K562 (cell line): ENCODE data around the gene COPRS. TPM values are rescaled to one million over a fixed set of nuclear protein-coding genes. Genes with fewer than 3 reads are reported as not detected.

ENCODE experiments used
- ATAC-seq: fragments of 200-7000 bp; cut with Tn5 transposase; 3 replicates; pipeline ENCODE4 v1.9.1; 2020; ENCODE audit warnings: moderate library complexity
- BruUV-seq: library from RNA; stranded (reverse); fragments of 400-500 nt; replicated peaks from 2 replicates; lab custom pipeline; 2021; lab: Mats Ljungman, UMichigan
- CTCF ChIA-PET: fragments of 300-600 bp; formaldehyde crosslinking; extraction: SDS; loops from one replicate; lab custom pipeline; 2021; ENCODE audit warnings: low intra/inter-chr PET ratio; lab: Yijun Ruan, JAX
- POLR2A ChIA-PET: fragments of 300-600, 350-650 bp; sonication (Branson Sonifier 250); formaldehyde crosslinking; extraction: SDS; loops from one replicate; lab custom pipeline; 2021; ENCODE audit warnings: antibody characterized with exemption, inconsistent platforms; lab: Yijun Ruan, JAX
- DNase-seq, 4 experiments: peaks; one replicate each; pipeline versions ENCODE4 v3.0.0 to v3.0.0-alpha.2; 2011 to 2018; ENCODE audit warnings: low spot score in 3 of 4, mixed read lengths in 3 of 4; ENCODE audit errors: extremely low read depth in 1 of 4
- FAIRE-seq: peaks from 2 replicates; lab custom pipeline; 2011; peaks lifted over from hg19 to GRCh38; lab: Jason Lieb, UNC
- H2AFZ ChIP-seq: 2 replicates; pipeline ENCODE4 v1.6.0; 2011; ENCODE audit warnings: low read depth, low read length, control low read depth, inconsistent platforms
- H3K27ac ChIP-seq: fragments of 200-600 bp; 3 replicates; pipeline ENCODE4 v1.8.0; 2011; ENCODE audit warnings: low read depth, mild to moderate bottlenecking, control low read depth, inconsistent platforms, low read length, moderate library complexity, mixed read lengths; ENCODE audit errors: extremely low read depth
- H3K27me3 ChIP-seq, 2 experiments: fragments of 300-600 bp in 1 of 2; 2 replicates in 1 of 2; 3 replicates in 1 of 2; pipeline versions ENCODE4 v1.6.0 to v1.8.0; 2011; ENCODE audit warnings: inconsistent platforms in 2 of 2, low read length in 2 of 2, mild to moderate bottlenecking in 1 of 2, mixed read lengths in 1 of 2, moderate library complexity in 1 of 2; ENCODE audit not compliant: control insufficient read depth in 2 of 2, insufficient read depth in 2 of 2
- H3K36me3 ChIP-seq: fragments of 300-600 bp; 3 replicates; pipeline ENCODE4 v1.8.0; 2011; ENCODE audit warnings: mild to moderate bottlenecking, low read length, inconsistent platforms; ENCODE audit not compliant: control insufficient read depth, insufficient read depth
- H3K4me1 ChIP-seq, 2 experiments: fragments of 200-600 bp in 1 of 2; replicated peaks in 1 of 2; 2 replicates in 1 of 2; 3 replicates in 1 of 2; pipeline versions ENCODE4 v1.5.1 to v1.8.0; 2011; ENCODE audit warnings: inconsistent platforms in 2 of 2, low read length in 2 of 2, mild to moderate bottlenecking in 1 of 2, mixed read lengths in 1 of 2, moderate library complexity in 1 of 2; ENCODE audit not compliant: control insufficient read depth in 2 of 2, insufficient read depth in 2 of 2
- H3K4me2 ChIP-seq: 2 replicates; pipeline ENCODE4 v1.6.1; 2011; ENCODE audit warnings: low read length, control low read depth, inconsistent platforms, mixed read lengths; ENCODE audit not compliant: insufficient read depth
- H3K4me3 ChIP-seq: fragments of 200-600 bp; sonication (generic), shearing (Covaris generic); 2 replicates; pipeline ENCODE4 v1.5.1; 2016; ENCODE audit warnings: control low read depth, inconsistent platforms
- H3K79me2 ChIP-seq: fragments of 200-600 bp; 3 replicates; pipeline ENCODE4 v1.8.0; 2011; ENCODE audit warnings: low read length, inconsistent platforms; ENCODE audit not compliant: control insufficient read depth, insufficient read depth
- H3K9ac ChIP-seq, 2 experiments: 2 replicates each; pipeline versions ENCODE4 v1.6.0 to v1.6.1; 2011; ENCODE audit warnings: low read depth in 2 of 2, low read length in 2 of 2, control low read depth in 1 of 2, inconsistent platforms in 1 of 2, mild to moderate bottlenecking in 1 of 2, mixed read lengths in 1 of 2; ENCODE audit not compliant: insufficient read depth in 1 of 2
- H3K9me1 ChIP-seq: one replicate; pipeline ENCODE4 v1.6.0; 2011; ENCODE audit warnings: inconsistent platforms, mild to moderate bottlenecking, low read length, moderate library complexity; ENCODE audit not compliant: control insufficient read depth, insufficient read depth
- H3K9me3 ChIP-seq: replicated peaks from 2 replicates; pipeline ENCODE4 v1.5.1; 2011; ENCODE audit warnings: low read depth, low read length, inconsistent platforms; ENCODE audit not compliant: control insufficient read depth, insufficient read depth
- H4K20me1 ChIP-seq: replicated peaks from 2 replicates; pipeline ENCODE4 v1.6.1; 2011; ENCODE audit warnings: low read length, inconsistent platforms, mixed read lengths; ENCODE audit not compliant: control insufficient read depth, insufficient read depth
- CTBP1 ChIP-seq: fragments of 450-650 bp; IDR thresholded peaks from 2 replicates; pipeline ENCODE4 v1.6.1; 2016; ENCODE audit warnings: borderline replicate concordance
- DMBX1 ChIP-seq: fragments of 250-450 bp; sonication (Bioruptor Pico); IDR thresholded peaks from 2 replicates; pipeline ENCODE4 v1.8.0; 2022; ENCODE audit warnings: inconsistent platforms, mild to moderate bottlenecking, moderate library complexity, borderline replicate concordance
- EWSR1 ChIP-seq: fragments of 450-650 bp; IDR thresholded peaks from 2 replicates; pipeline ENCODE4 v1.6.1; 2018; ENCODE audit warnings: borderline replicate concordance, mild to moderate bottlenecking, low read depth, moderate library complexity; ENCODE audit not compliant: partially characterized antibody
- JUND ChIP-seq, 2 experiments: IDR thresholded peaks; 2 replicates in 1 of 2; 3 replicates in 1 of 2; pipeline ENCODE4 v1.6.1; 2011; ENCODE audit warnings: borderline replicate concordance in 2 of 2, low read depth in 2 of 2, low read length in 2 of 2, improper control_type of control experiment in 1 of 2, missing biosample characterization in 1 of 2, missing genetic modification characterization in 1 of 2, missing genetic modification reagents in 1 of 2
- KAT2B ChIP-seq: IDR thresholded peaks from one replicate; pipeline ENCODE4 v1.6.1; 2012; ENCODE audit warnings: low read depth, mild to moderate bottlenecking, control low read depth, inconsistent platforms, low read length, moderate library complexity
- MAZ ChIP-seq, 2 experiments: fragments of 450-650 bp in 1 of 2; sonication (generic) in 1 of 2; formaldehyde crosslinking; IDR thresholded peaks in 1 of 2; conservative IDR thresholded peaks in 1 of 2; 2 replicates each; pipeline versions ENCODE4 v1.4.0 to v1.5.0; 2020; ENCODE audit warnings: mild to moderate bottlenecking in 1 of 2, missing genetic modification reagents in 1 of 2
- MCM3 ChIP-seq: fragments of 450-650 bp; IDR thresholded peaks from 2 replicates; pipeline ENCODE4 v1.6.1; 2016
- NR2F6 ChIP-seq: fragments of 450-650 bp; formaldehyde crosslinking; IDR thresholded peaks from 2 replicates; pipeline ENCODE4 v1.4.0; 2020; ENCODE audit warnings: mild to moderate bottlenecking
- NR3C1 ChIP-seq: sonication (generic); formaldehyde crosslinking; IDR thresholded peaks from 2 replicates; pipeline ENCODE4 v1.8.1; 2022; ENCODE audit warnings: missing genetic modification reagents
- NRF1 ChIP-seq, 2 experiments: fragments of 450-650 bp; IDR thresholded peaks in 1 of 2; conservative IDR thresholded peaks in 1 of 2; 2 replicates each; pipeline ENCODE4 v1.6.1; 2014; ENCODE audit warnings: mild to moderate bottlenecking in 2 of 2
- PHF20 ChIP-seq: fragments of 450-650 bp; IDR thresholded peaks from 2 replicates; pipeline ENCODE4 v1.6.1; 2018; ENCODE audit not compliant: partially characterized antibody
- PYGO2 ChIP-seq: fragments of 450-650 bp; IDR thresholded peaks from 2 replicates; pipeline ENCODE4 v1.6.1; 2016; ENCODE audit warnings: mild to moderate bottlenecking, missing genetic modification characterization, moderate library complexity, missing compliant biosample characterization
- ZNF212 ChIP-seq: fragments of 450-650 bp; formaldehyde crosslinking; IDR thresholded peaks from 2 replicates; pipeline ENCODE4 v1.4.0; 2020; ENCODE audit warnings: mild to moderate bottlenecking
- ZNF23 ChIP-seq: fragments of 250-450 bp; sonication (Bioruptor Pico); IDR thresholded peaks from 2 replicates; pipeline ENCODE4 v1.4.0; 2020; ENCODE audit warnings: mild to moderate bottlenecking
- ZNF311 ChIP-seq: fragments of 250-450 bp; sonication (Bioruptor Pico); IDR thresholded peaks from 2 replicates; pipeline ENCODE4 v1.4.0; 2020; ENCODE audit warnings: mild to moderate bottlenecking, moderate library complexity
- WGBS: fragments of 100-300 bp; shearing (Covaris generic); methylation state at CpG from one replicate; pipeline ENCODE4 v1.1.6; 2016; ENCODE audit warnings: low coverage, mixed read lengths; ENCODE audit not compliant: insufficient coverage; ENCODE audit errors: missing lambda C conversion rate; 5-methylcytosine and 5-hydroxymethylcytosine counted together
- in situ Hi-C: fragments of 300-500 bp; cut with MboI; formaldehyde crosslinking; loops from 4 replicates; pipeline ENCODE4 v1.15.0; 2018; ENCODE audit warnings: inconsistent platforms, mixed read lengths
- intact Hi-C: fragments of 100-400 bp; cut with micrococcal nuclease; formaldehyde crosslinking; loops from 2 replicates; pipeline ENCODE4 v1.14.2; 2022
- polyA plus RNA-seq, 8 experiments: library from polyadenylated mRNA; depleted of rRNA in 4 of 8; stranded (reverse) in 5 of 8; unstranded in 3 of 8; fragments of >200 nt; fragmentation: Nextera tagmentation in 2 of 8; fragmentation: Illumina TruSeq in 1 of 8; extraction: Ambion mirVana in 2 of 8; extraction: Trizol in 1 of 8; gene quantifications; 2 replicates each; pipeline versions ENCODE4 v1.2.1 to v1.2.3, GENCODE V29; 2011 to 2014; ENCODE audit warnings: inconsistent platforms in 1 of 8, missing spikeins in 1 of 8
- total RNA-seq, 7 experiments: library from RNA; depleted of rRNA in 6 of 7; stranded (reverse); fragments of >200 nt in 6 of 7; fragmentation: Illumina TruSeq in 2 of 7; extraction: Trizol in 2 of 7; gene quantifications; 2 replicates each; pipeline versions ENCODE4 v1.2.1 to v1.2.3, GENCODE V29; 2011 to 2021; ENCODE audit warnings: low replicate concordance in 1 of 7
- TF ChIP-seq, protein P1 (sequence below): sonication (generic); IDR thresholded peaks from 2 replicates; pipeline ENCODE4 v1.6.1; 2016

The COPRS gene
- total and polyA plus RNA-seq, 9 of the 15 experiments (the other 6 are each of a cell fraction or from before 2014, with no cell fraction given), result 11.9 to 102 (median 60.5) TPM

DNA sequence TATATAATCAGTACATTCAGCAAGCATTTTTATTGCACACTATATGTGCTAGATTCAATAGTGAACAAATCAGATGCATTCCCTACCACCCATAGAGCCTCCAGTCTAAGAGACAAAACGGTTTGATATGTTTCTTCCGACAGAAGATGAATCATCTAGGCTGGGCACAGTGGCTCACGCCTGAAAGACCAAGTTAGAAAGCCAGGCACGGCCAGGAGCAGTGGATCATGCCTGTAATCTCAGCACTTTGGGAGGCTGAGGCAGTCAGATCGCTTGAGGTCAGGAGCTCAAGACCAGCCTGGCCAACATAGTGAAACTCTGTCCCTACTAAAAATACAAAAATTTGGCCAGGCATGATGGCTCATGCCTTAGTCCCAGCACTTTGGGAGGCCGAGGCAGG is 18.3 kb upstream of the COPRS start:
- no TSS peak for BruUV-seq
- H3K4me1 ChIP-seq, result no peaks in the 10 kb centered on the region; a peak in 1 of 5 replicates
- no peak for FAIRE-seq

More for the DNA sequence above, 18.3 kb upstream of the COPRS start:
- Histone ChIP-seq H3K9me1 (no peaks in the 10 kb centered on the region), H3K4me3 (no peak overlapping the region), H3K9me3 (no peaks in the 10 kb centered on the region), H3K27ac (no peak overlapping the region), H3K4me2 (no peak overlapping the region), H3K9ac (no peak overlapping the region), H3K36me3 (peaks cover 88% of the 10 kb centered on the region), H4K20me1 (no peaks in the 10 kb centered on the region), H3K79me2 (no peaks in the 10 kb centered on the region), H3K27me3 (no peaks in the 10 kb centered on the region), H2AFZ (no peak overlapping the region)
- in situ Hi-C loops, result no loop called here
- ChIA-PET CTCF (no interaction called here), POLR2A (interaction anchor here (1.1 kb wide), 1 partner anchor 12 kb away, joined by 3 read pairs; no protein-coding TSS in a partner anchor)
- 90% methylated on average over 6 of the region's 6 CpGs for WGBS
- TF ChIP-seq MCM3, result no peak
- no peak for TF ChIP-seq KAT2B
- no peak for TF ChIP-seq ZNF311 (CRISPR knock-in tag)
- no peak for TF ChIP-seq EWSR1
- TF ChIP-seq MAZ (CRISPR knock-in tag; conservative IDR thresholded peaks at IDR 0.05 in 1 of 2, IDR thresholded peaks at IDR 0.05 in 1 of 2), result no peak
- no peak for TF ChIP-seq NR3C1
- no peak for TF ChIP-seq CTBP1
- TF ChIP-seq ZNF212 (CRISPR knock-in tag), result no peak
- no peak for TF ChIP-seq PYGO2 (tag)
- TF ChIP-seq, protein P1, sequence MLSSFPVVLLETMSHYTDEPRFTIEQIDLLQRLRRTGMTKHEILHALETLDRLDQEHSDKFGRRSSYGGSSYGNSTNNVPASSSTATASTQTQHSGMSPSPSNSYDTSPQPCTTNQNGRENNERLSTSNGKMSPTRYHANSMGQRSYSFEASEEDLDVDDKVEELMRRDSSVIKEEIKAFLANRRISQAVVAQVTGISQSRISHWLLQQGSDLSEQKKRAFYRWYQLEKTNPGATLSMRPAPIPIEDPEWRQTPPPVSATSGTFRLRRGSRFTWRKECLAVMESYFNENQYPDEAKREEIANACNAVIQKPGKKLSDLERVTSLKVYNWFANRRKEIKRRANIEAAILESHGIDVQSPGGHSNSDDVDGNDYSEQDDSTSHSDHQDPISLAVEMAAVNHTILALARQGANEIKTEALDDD, result no peak
- TF ChIP-seq PHF20, result no peak
- TF ChIP-seq ZNF23 (CRISPR knock-in tag), result no peak
- TF ChIP-seq NR2F6, result no peak
- TF ChIP-seq JUND (IDR thresholded peaks at IDR 0.05; ENCODE audit: borderline replicate concordance, low read depth, low read length), result no peak
- no peak for TF ChIP-seq JUND (tag; IDR thresholded peaks at IDR 0.05; ENCODE audit: borderline replicate concordance, low read depth, low read length)
- TF ChIP-seq DMBX1 (CRISPR knock-in tag), result no peak
- TF ChIP-seq NRF1 (conservative IDR thresholded peaks at IDR 0.05 in 1 of 2, IDR thresholded peaks at IDR 0.05 in 1 of 2), result no peak
- ATAC-seq (no peak), DNase-seq (no peak)
- intact Hi-C loops, result no loop called here
